ENCODE measurements around the gene SYDE1.

DNA sequence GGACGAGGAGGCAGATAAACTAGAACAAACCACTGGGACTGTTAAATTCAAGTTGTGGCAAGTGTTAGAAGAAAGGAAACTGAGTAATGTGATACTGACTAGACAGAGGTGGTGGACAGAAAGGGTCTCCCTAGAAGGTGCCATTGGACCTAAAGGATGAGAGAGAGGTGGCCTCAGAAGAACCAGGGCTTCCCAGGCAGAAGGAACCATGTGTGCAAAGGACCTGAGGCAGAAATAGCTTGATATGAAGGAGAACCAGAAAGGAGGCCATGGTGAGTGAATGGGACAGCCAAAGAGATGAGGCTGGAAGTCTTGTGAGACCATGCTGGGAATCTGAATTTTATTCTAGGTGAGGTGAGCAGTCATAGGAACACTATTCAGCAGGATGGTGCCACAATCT is 2.8 kb upstream of the SYDE1 start:
- TF ChIP-seq POLR2A (IDR thresholded peaks at IDR 0.05; ENCODE audit: low read depth, low read length) = no peak
- no peak for TF ChIP-seq SIX5 (IDR thresholded peaks at IDR 0.05; ENCODE audit: low read depth, low read length, severe bottlenecking)
- no peak for TF ChIP-seq JUND (IDR thresholded peaks at IDR 0.05; ENCODE audit: low read depth, low read length)
